Colon (tissue), 2 donors: ENCODE measurements around the gene DCP1B.
"Not testable (repeated sequence)": the region's sequence is repeated elsewhere in the genome, so short reads cannot be mapped to it uniquely, and the experiment has no call there.

Source experiments
- FAIRE-seq: peaks from 2 replicates; lab custom pipeline; 2012; peaks lifted over from hg19 to GRCh38; lab: Jason Lieb, UNC
- donor health status: control.
- donor health status: control.

Gene DCP1B

GRCh38 chr12:1974812-1975211 is 29.4 kb downstream of the DCP1B start:
- FAIRE-seq, result no peak

GRCh38 chr12:1972856-1973317 is 31.4 kb downstream of the DCP1B start:
- no peak for FAIRE-seq

GRCh38 chr12:1972260-1972659 is 32.0 kb downstream of the DCP1B start:
- FAIRE-seq, result no peak

- no peak for FAIRE-seq
Observed at GRCh38 chr12:1970331-1970900, 33.8 kb downstream of the DCP1B start.

- no peak for FAIRE-seq
Observed at GRCh38 chr12:1966561-1967226, 37.6 kb downstream of the DCP1B start.

GRCh38 chr12:1965916-1966315 is 38.3 kb downstream of the DCP1B start:
- FAIRE-seq, result no peak

GRCh38 chr12:1962051-1963020 is 41.9 kb downstream of the DCP1B start:
- no peak for FAIRE-seq

- no peak for FAIRE-seq
Observed at GRCh38 chr12:1956716-1957115, 47.5 kb downstream of the DCP1B start.

GRCh38 chr12:1949771-1950470 is 54.3 kb downstream of the DCP1B start:
- no peak for FAIRE-seq

GRCh38 chr12:1948883-1949282 is 55.4 kb downstream of the DCP1B start:
- FAIRE-seq, result no peak

GRCh38 chr12:1947081-1947480 is 57.2 kb downstream of the DCP1B start:
- FAIRE-seq, result no peak

- no peak for FAIRE-seq
Observed at GRCh38 chr12:1946296-1946695, 58.0 kb downstream of the DCP1B start.

GRCh38 chr12:1945502-1945901 is 58.8 kb downstream of the DCP1B start:
- not testable (repeated sequence) for FAIRE-seq

GRCh38 chr12:1939801-1940607 is 64.3 kb downstream of the DCP1B start:
- no peak for FAIRE-seq

GRCh38 chr12:1939331-1939730 is 64.9 kb downstream of the DCP1B start:
- FAIRE-seq, result no peak

GRCh38 chr12:1937481-1938224 is 66.6 kb downstream of the DCP1B start:
- no peak for FAIRE-seq

GRCh38 chr12:1936406-1937320 is 67.6 kb downstream of the DCP1B start:
- no peak for FAIRE-seq

GRCh38 chr12:1935700-1936378 is 68.4 kb downstream of the DCP1B start:
- no peak for FAIRE-seq

- FAIRE-seq, result no peak
Observed at GRCh38 chr12:1935242-1935641, 69.0 kb downstream of the DCP1B start.
